Nephron progenitor cell (in vitro differentiated cells): Measurements from ENCODE around the gene ATG16L1.

ENCODE experiments used
- DNase-seq: peaks from one replicate; pipeline ENCODE4 v3.0.0; 2021
- H3K27ac Mint-ChIP-seq: 2 replicates; pipeline ENCODE4 v1.8.0; 2021; ENCODE audit warnings: mild to moderate bottlenecking, moderate library complexity, mixed read lengths
- H3K27me3 Mint-ChIP-seq: 2 replicates; pipeline ENCODE4 v1.8.0; 2021; ENCODE audit warnings: mild to moderate bottlenecking, low read depth, mixed read lengths; ENCODE audit not compliant: poor library complexity
- H3K36me3 Mint-ChIP-seq: 2 replicates; pipeline ENCODE4 v1.8.0; 2021; ENCODE audit warnings: low read depth, mixed read lengths
- H3K4me1 Mint-ChIP-seq: 2 replicates; pipeline ENCODE4 v1.8.0; 2021; ENCODE audit warnings: mixed read lengths
- H3K4me3 Mint-ChIP-seq: 2 replicates; pipeline ENCODE4 v1.8.0; 2021; ENCODE audit warnings: mild to moderate bottlenecking, moderate library complexity, mixed read lengths
- H3K9me3 Mint-ChIP-seq: 2 replicates; pipeline ENCODE4 v1.8.0; 2021; ENCODE audit warnings: mild to moderate bottlenecking, moderate library complexity, mixed read lengths
- TF ChIP-seq, protein P1 (sequence below): fragments of 200-600 bp; sonication (generic); IDR thresholded peaks from 2 replicates; pipeline ENCODE4 v1.5.0; 2021; ENCODE audit warnings: antibody characterized with exemption

Gene ATG16L1

DNA sequence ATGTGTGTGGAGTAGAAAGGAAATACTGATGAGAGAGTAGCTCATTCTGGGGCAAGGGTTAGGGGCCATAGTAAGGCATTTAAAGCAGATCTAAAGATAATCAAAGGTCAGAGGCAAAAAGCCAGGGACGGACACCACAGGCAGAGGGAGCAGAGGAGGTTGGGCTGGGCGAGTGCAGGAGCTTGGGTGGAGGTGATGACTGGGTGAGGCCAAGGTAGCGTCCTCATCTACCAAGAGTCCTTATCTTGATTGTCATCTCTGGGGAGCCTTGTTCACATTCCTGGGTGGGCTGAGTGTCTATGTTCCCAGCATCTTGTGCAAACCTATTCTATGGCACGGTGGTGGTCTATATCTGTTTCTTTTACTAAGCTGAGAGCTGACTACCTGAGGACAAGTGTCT lies 30.1 kb downstream of the ATG16L1 start:
- TF ChIP-seq, protein P1, sequence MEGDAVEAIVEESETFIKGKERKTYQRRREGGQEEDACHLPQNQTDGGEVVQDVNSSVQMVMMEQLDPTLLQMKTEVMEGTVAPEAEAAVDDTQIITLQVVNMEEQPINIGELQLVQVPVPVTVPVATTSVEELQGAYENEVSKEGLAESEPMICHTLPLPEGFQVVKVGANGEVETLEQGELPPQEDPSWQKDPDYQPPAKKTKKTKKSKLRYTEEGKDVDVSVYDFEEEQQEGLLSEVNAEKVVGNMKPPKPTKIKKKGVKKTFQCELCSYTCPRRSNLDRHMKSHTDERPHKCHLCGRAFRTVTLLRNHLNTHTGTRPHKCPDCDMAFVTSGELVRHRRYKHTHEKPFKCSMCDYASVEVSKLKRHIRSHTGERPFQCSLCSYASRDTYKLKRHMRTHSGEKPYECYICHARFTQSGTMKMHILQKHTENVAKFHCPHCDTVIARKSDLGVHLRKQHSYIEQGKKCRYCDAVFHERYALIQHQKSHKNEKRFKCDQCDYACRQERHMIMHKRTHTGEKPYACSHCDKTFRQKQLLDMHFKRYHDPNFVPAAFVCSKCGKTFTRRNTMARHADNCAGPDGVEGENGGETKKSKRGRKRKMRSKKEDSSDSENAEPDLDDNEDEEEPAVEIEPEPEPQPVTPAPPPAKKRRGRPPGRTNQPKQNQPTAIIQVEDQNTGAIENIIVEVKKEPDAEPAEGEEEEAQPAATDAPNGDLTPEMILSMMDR, result no peak
- Mint-ChIP-seq H3K36me3 (peaks cover 55% of the 10 kb centered on the region), H3K27ac (peak overlapping the region; percentile 68), H3K4me1 (no peaks in the 10 kb centered on the region), H3K9me3 (no peaks in the 10 kb centered on the region), H3K4me3 (no peak overlapping the region), H3K27me3 (no peaks in the 10 kb centered on the region)
- no peak for DNase-seq

DNA sequence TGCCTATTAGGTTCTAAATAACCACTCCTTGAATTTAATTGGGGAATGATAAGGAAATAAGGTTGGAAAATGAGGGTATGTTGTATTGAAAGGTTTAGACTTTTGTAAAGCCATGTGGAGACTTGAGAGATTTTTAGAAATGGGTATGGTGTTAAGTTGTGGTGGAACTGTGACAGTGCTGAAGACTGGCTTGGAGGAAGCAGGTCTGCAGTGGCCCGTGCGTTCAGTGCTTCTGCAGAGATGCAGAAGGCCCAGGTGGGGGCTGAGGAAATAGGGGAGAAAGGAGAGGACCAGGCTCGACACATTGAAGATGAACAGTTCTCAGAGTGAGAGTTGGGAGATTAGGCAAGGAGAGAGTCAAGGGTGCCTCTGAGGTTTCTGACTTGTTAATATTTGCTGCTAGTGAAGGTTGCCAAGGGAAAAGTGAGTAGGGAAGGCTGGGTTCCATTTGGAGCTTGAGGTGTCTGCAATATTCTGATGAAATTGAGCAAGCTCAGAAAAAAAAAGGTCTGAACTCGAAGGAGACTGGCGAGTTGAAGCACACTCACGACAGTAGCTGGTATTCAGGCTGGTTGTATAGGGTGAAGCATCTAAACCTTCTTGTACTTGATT lies 30.6 kb downstream of the ATG16L1 start:
- no peaks in the 10 kb centered on the region for H3K9me3 Mint-ChIP-seq
- peaks cover 61% of the 10 kb centered on the region for H3K36me3 Mint-ChIP-seq
- DNase-seq, result no peak
- H3K27me3 Mint-ChIP-seq, result no peaks in the 10 kb centered on the region
- TF ChIP-seq, protein P1, result no peak
- H3K4me3 Mint-ChIP-seq, result no peak overlapping the region
- H3K27ac Mint-ChIP-seq, result peak overlapping the region; percentile 68
- no peaks in the 10 kb centered on the region for H3K4me1 Mint-ChIP-seq

DNA sequence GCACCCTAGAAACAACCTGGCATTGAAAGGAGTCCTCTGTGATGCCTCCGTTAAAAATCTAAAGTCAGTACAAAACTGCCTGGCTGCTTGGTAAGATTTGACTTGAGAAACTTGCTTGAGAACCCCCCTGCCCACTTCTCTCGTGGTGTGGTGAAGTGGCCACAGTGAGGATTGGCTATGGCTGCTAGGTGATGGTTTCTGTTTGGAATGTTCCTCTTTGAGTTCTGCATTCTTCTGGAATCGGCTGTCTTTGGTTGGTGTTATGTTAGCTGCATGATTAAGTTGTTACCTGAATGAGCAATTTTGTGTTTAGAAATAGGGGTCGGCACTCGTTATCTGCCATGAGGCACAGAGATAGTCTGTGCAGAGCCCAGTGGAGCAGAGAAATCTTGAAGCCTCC lies 34.4 kb downstream of the ATG16L1 start:
- Mint-ChIP-seq H3K27ac (no peak overlapping the region), H3K4me3 (no peak overlapping the region), H3K36me3 (peaks cover 71% of the 10 kb centered on the region), H3K4me1 (peaks cover 25% of the 10 kb centered on the region), H3K9me3 (no peaks in the 10 kb centered on the region), H3K27me3 (no peaks in the 10 kb centered on the region)
- TF ChIP-seq, protein P1, result no peak
- no peak for DNase-seq

DNA sequence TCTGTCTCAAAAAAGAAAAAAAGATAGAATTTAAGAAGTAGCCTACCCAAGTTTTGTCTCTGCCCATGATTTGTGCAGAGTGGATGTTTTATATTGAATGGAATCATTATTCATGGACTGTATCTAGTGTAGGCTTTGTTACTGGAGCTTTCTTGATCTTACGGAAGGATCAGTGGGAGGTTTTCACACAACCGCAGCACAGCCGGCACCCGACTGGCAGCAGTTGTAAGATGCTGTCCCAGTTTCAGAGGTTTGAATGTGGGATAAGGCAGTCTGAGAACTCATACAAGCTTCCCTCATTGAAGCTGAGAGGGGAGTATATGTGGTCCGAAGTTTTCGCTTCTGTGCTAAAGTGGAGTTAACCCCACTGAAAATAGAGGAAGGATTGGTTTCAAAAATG lies 36.4 kb downstream of the ATG16L1 start:
- no peak for DNase-seq
- TF ChIP-seq, protein P1, result no peak
- peaks cover 25% of the 10 kb centered on the region for H3K4me1 Mint-ChIP-seq
- no peak overlapping the region for H3K4me3 Mint-ChIP-seq
- no peaks in the 10 kb centered on the region for H3K27me3 Mint-ChIP-seq
- H3K36me3 Mint-ChIP-seq, result peaks cover 67% of the 10 kb centered on the region
- H3K9me3 Mint-ChIP-seq, result no peaks in the 10 kb centered on the region
- H3K27ac Mint-ChIP-seq, result peak overlapping the region; percentile 77

DNA sequence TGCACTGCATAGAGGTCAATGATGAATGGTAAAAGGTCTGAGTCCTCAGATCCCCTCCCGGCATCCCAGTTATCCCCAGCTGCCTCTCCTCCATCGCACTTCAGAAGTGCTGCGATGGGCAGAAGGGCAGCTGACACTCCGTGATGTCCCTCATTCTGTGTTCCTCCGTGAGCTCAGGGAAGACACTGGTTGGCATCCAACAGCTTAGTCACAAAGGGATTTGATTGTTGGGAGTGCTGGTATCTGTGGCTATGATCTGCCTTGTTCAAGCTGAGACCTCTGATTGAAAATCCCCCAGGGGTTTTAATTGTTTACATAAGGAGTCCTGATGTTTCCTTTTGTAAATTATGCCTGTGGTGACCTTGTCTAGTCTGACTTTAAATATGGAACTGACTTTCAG lies 37.2 kb downstream of the ATG16L1 start:
- TF ChIP-seq, protein P1, result no peak
- Mint-ChIP-seq H3K4me3 (no peak overlapping the region), H3K27me3 (no peaks in the 10 kb centered on the region), H3K9me3 (no peaks in the 10 kb centered on the region), H3K36me3 (peaks cover 66% of the 10 kb centered on the region), H3K27ac (peak overlapping the region; percentile 77), H3K4me1 (peaks cover 25% of the 10 kb centered on the region)
- no peak for DNase-seq

DNA sequence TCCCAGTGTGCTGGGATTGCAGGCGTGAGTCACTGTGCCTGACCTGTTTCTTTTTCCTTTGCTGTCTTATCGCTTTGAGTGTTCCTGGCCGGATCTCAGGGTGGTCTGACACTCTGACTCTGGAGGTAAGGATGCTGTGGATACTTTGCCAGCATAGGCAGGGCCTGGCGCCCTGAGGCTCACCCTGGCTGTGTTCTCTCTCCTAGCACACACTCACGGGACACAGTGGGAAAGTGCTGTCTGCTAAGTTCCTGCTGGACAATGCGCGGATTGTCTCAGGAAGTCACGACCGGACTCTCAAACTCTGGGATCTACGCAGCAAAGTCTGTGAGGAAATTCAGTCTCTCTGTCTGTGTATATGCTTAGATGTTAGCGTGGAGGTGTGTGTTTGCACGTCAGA lies 38.2 kb downstream of the ATG16L1 start:
- H3K4me1 Mint-ChIP-seq, result peaks cover 25% of the 10 kb centered on the region
- H3K27ac Mint-ChIP-seq, result peak overlapping the region; percentile 1
- H3K36me3 Mint-ChIP-seq, result peaks cover 73% of the 10 kb centered on the region
- H3K27me3 Mint-ChIP-seq, result no peaks in the 10 kb centered on the region
- H3K4me3 Mint-ChIP-seq, result no peak overlapping the region
- no peaks in the 10 kb centered on the region for H3K9me3 Mint-ChIP-seq
- no peak for DNase-seq
- TF ChIP-seq, protein P1, result no peak
